Vagina (tissue), 2 donors: ENCODE results near the gene LOC128125822.

Experiments used
- DNase-seq, 2 donors: peaks; one replicate each; pipeline ENCODE4 v3.0.0-alpha.2; 2017; ENCODE audit errors: extremely low spot score in 2 of 2
- H3K27ac ChIP-seq: fragments of 200-600 bp; sonication (generic); one replicate; pipeline ENCODE4 v1.5.1; 2019
- H3K27me3 ChIP-seq: fragments of 200-600 bp; sonication (generic); one replicate; pipeline ENCODE4 v1.5.1; 2019
- H3K36me3 ChIP-seq, 2 donors: fragments of 200-600 bp; sonication (generic); one replicate each; pipeline ENCODE4 v1.5.1; 2017 to 2019
- H3K4me1 ChIP-seq: fragments of 200-600 bp; sonication (generic); one replicate; pipeline ENCODE4 v1.5.1; 2019
- H3K4me3 ChIP-seq, 2 donors: fragments of 200-600 bp; sonication (generic); 1 replicate in 1 of 2; 2 replicates in 1 of 2; pipeline ENCODE4 v1.5.1; 2016 to 2019
- H3K9me3 ChIP-seq: fragments of 200-600 bp; sonication (generic); one replicate; pipeline ENCODE4 v1.5.1; 2019
- CTCF ChIP-seq, 3 experiments: fragments of 450-650 bp in 2 of 3; fragments of 200-600 bp in 1 of 3; sonication (generic) in 1 of 3; IDR thresholded peaks; one replicate each; pipeline ENCODE4 v1.5.1; 2017 to 2019; ENCODE audit warnings: antibody characterized with exemption in 3 of 3, mild to moderate bottlenecking in 2 of 3, moderate library complexity in 2 of 3
- POLR2A ChIP-seq, 2 donors: fragments of 450-650 bp; IDR thresholded peaks; one replicate each; pipeline ENCODE4 v1.6.1; 2017; ENCODE audit warnings: antibody characterized with exemption in 2 of 2, mild to moderate bottlenecking in 2 of 2, moderate library complexity in 2 of 2
- POLR2AphosphoS5 ChIP-seq, 2 donors: sonication (generic); formaldehyde crosslinking; IDR thresholded peaks; one replicate each; pipeline ENCODE4 v1.9.0; 2017; ENCODE audit warnings: antibody characterized with exemption in 2 of 2, mild to moderate bottlenecking in 2 of 2, low read depth in 1 of 2; ENCODE audit not compliant: insufficient read depth in 1 of 2
- intact Hi-C: fragments of 100-400 bp; cut with DNase I; formaldehyde crosslinking; loops from one replicate; pipeline ENCODE4 v1.15.1; 2023

Gene LOC128125822

GRCh38 chr6:63543982-63544381 is 28.3 kb upstream of the LOC128125822 start:
- H3K27ac ChIP-seq: no peak overlapping the region
- H3K9me3 ChIP-seq: no peaks in the 10 kb centered on the region
- TF ChIP-seq POLR2A (IDR thresholded peaks at IDR 0.05) (no peak), POLR2AphosphoS5 (IDR thresholded peaks at IDR 0.05; ENCODE audit: insufficient read depth in 1 of 2, low read depth in 1 of 2) (no peak), CTCF (IDR thresholded peaks at IDR 0.05) (no peak)
- H3K36me3 ChIP-seq: no peaks in the 10 kb centered on the region
- H3K4me3 ChIP-seq: no peak overlapping the region
- H3K27me3 ChIP-seq: no peaks in the 10 kb centered on the region
- no peaks in the 10 kb centered on the region for H3K4me1 ChIP-seq
- no peak for DNase-seq
- intact Hi-C loops: no loop called here

GRCh38 chr6:63546236-63546635 is 26.0 kb upstream of the LOC128125822 start:
- Histone ChIP-seq H3K9me3 (no peaks in the 10 kb centered on the region), H3K36me3 (no peaks in the 10 kb centered on the region), H3K4me1 (no peaks in the 10 kb centered on the region), H3K27ac (no peak overlapping the region), H3K4me3 (no peak overlapping the region), H3K27me3 (no peaks in the 10 kb centered on the region)
- intact Hi-C loops: no loop called here
- no peak for DNase-seq
- TF ChIP-seq CTCF (IDR thresholded peaks at IDR 0.05) (no peak), POLR2AphosphoS5 (IDR thresholded peaks at IDR 0.05; ENCODE audit: insufficient read depth in 1 of 2, low read depth in 1 of 2) (no peak), POLR2A (IDR thresholded peaks at IDR 0.05) (no peak)

GRCh38 chr6:63546697-63547096 is 25.6 kb upstream of the LOC128125822 start:
- Histone ChIP-seq H3K27ac (no peak overlapping the region), H3K9me3 (no peaks in the 10 kb centered on the region), H3K4me3 (no peak overlapping the region), H3K4me1 (no peaks in the 10 kb centered on the region), H3K36me3 (no peaks in the 10 kb centered on the region), H3K27me3 (no peaks in the 10 kb centered on the region)
- intact Hi-C loops: no loop called here
- TF ChIP-seq POLR2AphosphoS5 (IDR thresholded peaks at IDR 0.05; ENCODE audit: insufficient read depth in 1 of 2, low read depth in 1 of 2) (no peak), POLR2A (IDR thresholded peaks at IDR 0.05) (no peak), CTCF (IDR thresholded peaks at IDR 0.05) (no peak)
- DNase-seq: no peak

DNA sequence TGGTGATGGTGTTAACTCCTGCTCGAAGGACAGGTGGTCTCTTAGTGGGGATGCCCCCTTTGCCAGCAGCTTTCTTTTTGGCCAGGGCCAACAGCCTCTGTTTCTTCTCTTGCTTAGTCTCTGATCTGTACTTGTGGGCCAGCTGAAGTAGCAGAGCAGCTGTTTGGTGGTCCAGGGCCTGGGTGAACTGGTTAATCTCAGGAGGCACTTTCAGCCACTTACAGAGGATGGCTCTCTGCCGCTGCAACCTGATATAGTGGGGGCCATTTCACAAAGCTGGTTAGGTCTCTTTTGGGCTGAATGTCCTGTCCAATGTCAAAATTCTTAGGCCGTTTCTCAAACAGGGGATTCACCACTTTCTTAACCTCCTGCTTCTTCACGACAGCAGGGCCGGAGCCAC is 23.2 kb upstream of the LOC128125822 start:
- Histone ChIP-seq H3K36me3 (no peaks in the 10 kb centered on the region), H3K9me3 (no peaks in the 10 kb centered on the region), H3K27me3 (no peaks in the 10 kb centered on the region), H3K27ac (no peak overlapping the region), H3K4me3 (no peak overlapping the region), H3K4me1 (no peaks in the 10 kb centered on the region)
- intact Hi-C loops: no loop called here
- no peak for DNase-seq
- TF ChIP-seq POLR2AphosphoS5 (IDR thresholded peaks at IDR 0.05; ENCODE audit: insufficient read depth in 1 of 2, low read depth in 1 of 2) (no peak), POLR2A (IDR thresholded peaks at IDR 0.05) (no peak), CTCF (IDR thresholded peaks at IDR 0.05) (no peak)

DNA sequence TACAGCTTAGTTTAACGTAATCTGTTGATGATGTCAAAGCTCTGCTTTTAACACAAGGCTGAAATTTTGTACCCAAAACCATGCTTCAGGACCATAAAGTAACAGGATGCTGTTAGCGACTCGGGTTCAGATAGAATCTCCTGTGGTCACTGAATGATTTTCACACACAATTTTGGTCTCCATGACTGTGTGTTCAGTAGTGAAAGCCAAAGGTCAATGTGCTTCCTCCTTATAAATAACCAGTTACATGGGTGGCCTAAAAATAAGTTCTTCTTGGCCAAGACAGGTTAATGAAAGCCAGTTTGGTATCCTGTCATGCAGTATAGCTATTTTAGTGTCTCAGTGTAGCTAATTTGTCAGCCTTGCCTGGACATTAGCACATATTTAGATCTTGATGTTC is 19.1 kb upstream of the LOC128125822 start:
- intact Hi-C loops: no loop called here
- Histone ChIP-seq H3K36me3 (no peaks in the 10 kb centered on the region), H3K27me3 (no peaks in the 10 kb centered on the region), H3K4me3 (no peak overlapping the region), H3K9me3 (no peaks in the 10 kb centered on the region), H3K4me1 (no peaks in the 10 kb centered on the region), H3K27ac (no peak overlapping the region)
- no peak for DNase-seq
- TF ChIP-seq POLR2A (IDR thresholded peaks at IDR 0.05): no peak
- no peak for TF ChIP-seq CTCF (IDR thresholded peaks at IDR 0.05)
- TF ChIP-seq POLR2AphosphoS5 (IDR thresholded peaks at IDR 0.05; ENCODE audit: insufficient read depth in 1 of 2, low read depth in 1 of 2): no peak
